Measurements from ENCODE around the gene OR1L8. TPM values are rescaled to one million over a fixed set of nuclear protein-coding genes. Genes with fewer than 3 reads are reported as not detected.
"Not testable (repeated sequence)": the region's sequence is repeated elsewhere in the genome, so short reads cannot be mapped to it uniquely, and the experiment has no call there.

OR1L8 gene
- total RNA-seq (ENCODE audit: low replicate concordance), result not detected in 2 replicates
- long read RNA-seq, result 0 reads

- not testable (repeated sequence) for H3K9me3 Mint-ChIP-seq; H3K4me3 Mint-ChIP-seq; DNase-seq (ENCODE audit: extremely low spot score, unreplicated experiment); H3K36me3 Mint-ChIP-seq; H3K27me3 Mint-ChIP-seq; H3K4me1 Mint-ChIP-seq (ENCODE audit: unreplicated experiment); H3K27ac Mint-ChIP-seq
Observed at GRCh38 chr9:122583284-122583683, at the start of gene OR1L8. TSS of gene OR1L8 (minus strand) at chr9:122583384. CDS start at chr9:122568477, 14,907 bp downstream.

- no peak overlapping the region for H3K27ac Mint-ChIP-seq
- H3K4me1 Mint-ChIP-seq (ENCODE audit: unreplicated experiment), result no peaks in the 10 kb centered on the region
- no peaks in the 10 kb centered on the region for H3K9me3 Mint-ChIP-seq
- H3K4me3 Mint-ChIP-seq, result no peak overlapping the region
- no peaks in the 10 kb centered on the region for H3K27me3 Mint-ChIP-seq
- no peak for DNase-seq (ENCODE audit: extremely low spot score, unreplicated experiment)
- no peaks in the 10 kb centered on the region for H3K36me3 Mint-ChIP-seq
- TF ChIP-seq, protein P1, sequence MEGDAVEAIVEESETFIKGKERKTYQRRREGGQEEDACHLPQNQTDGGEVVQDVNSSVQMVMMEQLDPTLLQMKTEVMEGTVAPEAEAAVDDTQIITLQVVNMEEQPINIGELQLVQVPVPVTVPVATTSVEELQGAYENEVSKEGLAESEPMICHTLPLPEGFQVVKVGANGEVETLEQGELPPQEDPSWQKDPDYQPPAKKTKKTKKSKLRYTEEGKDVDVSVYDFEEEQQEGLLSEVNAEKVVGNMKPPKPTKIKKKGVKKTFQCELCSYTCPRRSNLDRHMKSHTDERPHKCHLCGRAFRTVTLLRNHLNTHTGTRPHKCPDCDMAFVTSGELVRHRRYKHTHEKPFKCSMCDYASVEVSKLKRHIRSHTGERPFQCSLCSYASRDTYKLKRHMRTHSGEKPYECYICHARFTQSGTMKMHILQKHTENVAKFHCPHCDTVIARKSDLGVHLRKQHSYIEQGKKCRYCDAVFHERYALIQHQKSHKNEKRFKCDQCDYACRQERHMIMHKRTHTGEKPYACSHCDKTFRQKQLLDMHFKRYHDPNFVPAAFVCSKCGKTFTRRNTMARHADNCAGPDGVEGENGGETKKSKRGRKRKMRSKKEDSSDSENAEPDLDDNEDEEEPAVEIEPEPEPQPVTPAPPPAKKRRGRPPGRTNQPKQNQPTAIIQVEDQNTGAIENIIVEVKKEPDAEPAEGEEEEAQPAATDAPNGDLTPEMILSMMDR (conservative IDR thresholded peaks at IDR 0.05), result no peak
Observed at GRCh38 chr9:122619996-122620395, 36.8 kb upstream of the OR1L8 start.

DNA sequence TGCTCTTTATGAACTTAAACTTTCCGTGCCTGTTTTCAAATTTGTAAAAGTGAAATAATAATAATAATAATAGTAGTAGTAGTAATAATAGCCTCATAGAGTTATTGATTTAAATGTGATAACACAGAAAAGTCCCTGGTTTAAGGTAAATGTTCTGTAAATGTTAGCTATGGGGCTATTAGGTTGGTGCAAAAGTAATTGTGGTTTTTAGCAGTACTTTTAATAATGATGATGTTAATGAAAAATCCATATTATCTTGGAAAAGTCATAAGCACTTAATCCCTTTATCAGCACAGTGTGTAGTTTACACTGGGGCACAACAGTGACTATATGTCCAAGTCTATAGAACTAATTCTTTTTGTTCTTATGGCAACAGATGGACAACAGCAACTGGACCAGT lies 31.2 kb upstream of the OR1L8 start, which contains the start of gene OR1Q1:
Gene OR1Q1, plus strand, starts transcription at position 377 of the 400 bp plus-strand sequence. Its CDS starts 0 bp downstream, at position 377.
- no peak for DNase-seq (ENCODE audit: extremely low spot score, unreplicated experiment)
- Mint-ChIP-seq H3K4me1 (ENCODE audit: unreplicated experiment) (no peaks in the 10 kb centered on the region), H3K36me3 (no peaks in the 10 kb centered on the region), H3K27ac (no peak within 1 kb of the TSS), H3K4me3 (no peak within 1 kb of the TSS), H3K27me3 (no peaks in the 10 kb centered on the region), H3K9me3 (no peaks in the 10 kb centered on the region)
- TF ChIP-seq, protein P1 (conservative IDR thresholded peaks at IDR 0.05), result no peak

GRCh38 chr9:122609804-122610203 lies 26.6 kb upstream of the OR1L8 start:
- H3K27me3 Mint-ChIP-seq, result no peaks in the 10 kb centered on the region
- H3K27ac Mint-ChIP-seq, result no peak overlapping the region
- no peak for DNase-seq (ENCODE audit: extremely low spot score, unreplicated experiment)
- no peak overlapping the region for H3K4me3 Mint-ChIP-seq
- TF ChIP-seq, protein P1 (conservative IDR thresholded peaks at IDR 0.05), result no peak
- no peaks in the 10 kb centered on the region for H3K9me3 Mint-ChIP-seq
- H3K4me1 Mint-ChIP-seq (ENCODE audit: unreplicated experiment), result no peaks in the 10 kb centered on the region
- no peaks in the 10 kb centered on the region for H3K36me3 Mint-ChIP-seq

- Mint-ChIP-seq H3K36me3 (no peaks in the 10 kb centered on the region), H3K4me3 (no peak overlapping the region), H3K27ac (no peak overlapping the region), H3K4me1 (ENCODE audit: unreplicated experiment) (no peaks in the 10 kb centered on the region), H3K9me3 (no peaks in the 10 kb centered on the region), H3K27me3 (no peaks in the 10 kb centered on the region)
- DNase-seq (ENCODE audit: extremely low spot score, unreplicated experiment), result no peak
- TF ChIP-seq, protein P1 (conservative IDR thresholded peaks at IDR 0.05), result no peak
Observed at GRCh38 chr9:122606587-122606986, 23.4 kb upstream of the OR1L8 start.

GRCh38 chr9:122605691-122606090 lies 22.5 kb upstream of the OR1L8 start:
- TF ChIP-seq, protein P1 (conservative IDR thresholded peaks at IDR 0.05), result no peak
- H3K27ac Mint-ChIP-seq, result no peak overlapping the region
- no peaks in the 10 kb centered on the region for H3K4me1 Mint-ChIP-seq (ENCODE audit: unreplicated experiment)
- no peaks in the 10 kb centered on the region for H3K36me3 Mint-ChIP-seq
- no peak for DNase-seq (ENCODE audit: extremely low spot score, unreplicated experiment)
- no peaks in the 10 kb centered on the region for H3K27me3 Mint-ChIP-seq
- H3K9me3 Mint-ChIP-seq, result no peaks in the 10 kb centered on the region
- H3K4me3 Mint-ChIP-seq, result no peak overlapping the region

All from type B pancreatic cell (in vitro differentiated cells).